H9 (cell line): ENCODE results near the gene SIPA1. TPM values are rescaled to one million over a fixed set of nuclear protein-coding genes. Genes with fewer than 3 reads are reported as not detected.
A peak's percentile ranks its signal among the peaks of the same experiment; 100 is the strongest.

Experiments
- DNase-seq: peaks from one replicate; pipeline ENCODE4 v3.0.0-alpha.2; 2017
- H2AFZ ChIP-seq: one replicate; pipeline ENCODE4 v1.6.1; 2013; ENCODE audit warnings: mild to moderate bottlenecking, low read length, control low read depth, moderate library complexity
- H2AK5ac ChIP-seq: 2 replicates; pipeline ENCODE4 v1.6.1; 2013; ENCODE audit warnings: low read length, control low read depth, mixed read lengths; ENCODE audit not compliant: insufficient read length
- H2BK120ac ChIP-seq: one replicate; pipeline ENCODE4 v1.6.1; 2013; ENCODE audit warnings: low read depth, mild to moderate bottlenecking, low read length, control low read depth, inconsistent platforms; ENCODE audit not compliant: poor library complexity, severe bottlenecking
- H2BK12ac ChIP-seq: 2 replicates; pipeline ENCODE4 v1.6.1; 2013; ENCODE audit warnings: low read length, control low read depth, mixed read lengths, low read depth; ENCODE audit not compliant: insufficient read length
- H2BK15ac ChIP-seq: 2 replicates; pipeline ENCODE4 v1.6.1; 2013; ENCODE audit warnings: low read depth, low read length, control low read depth
- H2BK20ac ChIP-seq: one replicate; pipeline ENCODE4 v1.6.1; 2013; ENCODE audit warnings: low read depth, mild to moderate bottlenecking, low read length, control low read depth, inconsistent platforms; ENCODE audit not compliant: poor library complexity, severe bottlenecking
- H2BK5ac ChIP-seq: 2 replicates; pipeline ENCODE4 v1.6.1; 2013; ENCODE audit warnings: low read length, control low read depth, mixed read lengths; ENCODE audit not compliant: insufficient read length
- H3K14ac ChIP-seq: 2 replicates; pipeline ENCODE4 v1.6.1; 2013; ENCODE audit warnings: low read length, control low read depth; ENCODE audit not compliant: insufficient read depth
- H3K18ac ChIP-seq: 2 replicates; pipeline ENCODE4 v1.6.1; 2013; ENCODE audit warnings: low read depth, mild to moderate bottlenecking, mixed read lengths, low read length, control low read depth; ENCODE audit not compliant: insufficient read length
- H3K23ac ChIP-seq: 2 replicates; pipeline ENCODE4 v1.6.1; 2013; ENCODE audit warnings: low read length, control low read depth, mixed read lengths, low read depth; ENCODE audit not compliant: insufficient read length
- H3K23me2 ChIP-seq: 2 replicates; pipeline ENCODE4 v1.6.1; 2013; ENCODE audit warnings: low read depth, mild to moderate bottlenecking, mixed read lengths, low read length, control low read depth; ENCODE audit not compliant: insufficient read length, poor library complexity, severe bottlenecking
- H3K27ac ChIP-seq: 2 replicates; pipeline ENCODE4 v1.5.1; 2013; ENCODE audit warnings: low read length, control low read depth, mixed read lengths, low read depth; ENCODE audit not compliant: insufficient read length
- H3K27me3 ChIP-seq: 2 replicates; pipeline ENCODE4 v1.6.1; 2013; ENCODE audit warnings: low read length, control low read depth, inconsistent platforms; ENCODE audit not compliant: insufficient read depth
- H3K4ac ChIP-seq: 2 replicates; pipeline ENCODE4 v1.6.1; 2013; ENCODE audit warnings: low read depth, mild to moderate bottlenecking, control low read depth, inconsistent platforms, low read length, moderate library complexity
- H3K4me1 ChIP-seq: 2 replicates; pipeline ENCODE4 v1.6.1; 2013; ENCODE audit warnings: low read length, control low read depth, inconsistent platforms; ENCODE audit not compliant: insufficient read depth
- H3K4me2 ChIP-seq: 2 replicates; pipeline ENCODE4 v1.6.1; 2013; ENCODE audit warnings: low read length, control low read depth, mixed read lengths; ENCODE audit not compliant: insufficient read length, insufficient read depth
- H3K56ac ChIP-seq: 2 replicates; pipeline ENCODE4 v1.6.1; 2013; ENCODE audit warnings: low read depth, mild to moderate bottlenecking, mixed read lengths, low read length, control low read depth; ENCODE audit not compliant: insufficient read length
- H3K79me1 ChIP-seq: 2 replicates; pipeline ENCODE4 v1.6.1; 2013; ENCODE audit warnings: low read depth, mild to moderate bottlenecking, moderate library complexity, low read length, control low read depth, inconsistent platforms; ENCODE audit not compliant: insufficient read depth, poor library complexity, severe bottlenecking
- H3K79me2 ChIP-seq: 2 replicates; pipeline ENCODE4 v1.6.1; 2013; ENCODE audit warnings: low read length, control low read depth, inconsistent platforms; ENCODE audit not compliant: insufficient read depth
- H3K9ac ChIP-seq: 2 replicates; pipeline ENCODE4 v1.6.1; 2013; ENCODE audit warnings: low read length, control low read depth, mixed read lengths; ENCODE audit not compliant: insufficient read length; ENCODE audit errors: extremely low read depth
- H3K9me3 ChIP-seq: one replicate; pipeline ENCODE4 v1.6.1; 2013; ENCODE audit warnings: low read depth, low read length, inconsistent platforms; ENCODE audit not compliant: control insufficient read depth
- H3T11ph ChIP-seq: one replicate; pipeline ENCODE4 v1.6.1; 2013; ENCODE audit warnings: mild to moderate bottlenecking, low read length, control low read depth, inconsistent platforms
- H4K20me1 ChIP-seq: one replicate; pipeline ENCODE4 v1.6.1; 2013; ENCODE audit not compliant: control insufficient read depth, insufficient read length, insufficient read depth
- H4K5ac ChIP-seq: 2 replicates; pipeline ENCODE4 v1.6.1; 2013; ENCODE audit warnings: low read depth, mild to moderate bottlenecking, mixed read lengths, low read length, control low read depth; ENCODE audit not compliant: insufficient read length
- H4K8ac ChIP-seq: replicated peaks from 2 replicates; pipeline ENCODE4 v1.6.1; 2013; ENCODE audit warnings: low read length, control low read depth, mixed read lengths, low read depth; ENCODE audit not compliant: insufficient read length
- H4K91ac ChIP-seq: 2 replicates; pipeline ENCODE4 v1.6.1; 2013; ENCODE audit warnings: low read depth, mild to moderate bottlenecking, moderate library complexity, mixed read lengths, low read length, control low read depth; ENCODE audit not compliant: insufficient read length
- H3K27ac Mint-ChIP-seq, 3 experiments: 2 replicates in 2 of 3; 3 replicates in 1 of 3; pipeline ENCODE4 v1.8.0; 2020 to 2021; ENCODE audit warnings: mixed read lengths in 3 of 3, mild to moderate bottlenecking in 1 of 3, moderate library complexity in 1 of 3
- H3K27me3 Mint-ChIP-seq: 2 replicates; pipeline ENCODE4 v1.8.0; 2021; ENCODE audit warnings: low read depth, mild to moderate bottlenecking, moderate library complexity, mixed read lengths
- H3K36me3 Mint-ChIP-seq, 3 experiments: 2 replicates in 2 of 3; 3 replicates in 1 of 3; pipeline ENCODE4 v1.8.0; 2020 to 2021; ENCODE audit warnings: low read depth in 3 of 3, mixed read lengths in 3 of 3; ENCODE audit not compliant: insufficient read depth in 1 of 3
- H3K4me1 Mint-ChIP-seq, 2 experiments: 2 replicates each; pipeline ENCODE4 v1.8.0; 2020; ENCODE audit warnings: mixed read lengths in 2 of 2
- H3K4me3 Mint-ChIP-seq, 2 experiments: 2 replicates in 1 of 2; 3 replicates in 1 of 2; pipeline ENCODE4 v1.8.0; 2020 to 2021; ENCODE audit warnings: mild to moderate bottlenecking in 2 of 2, mixed read lengths in 2 of 2, moderate library complexity in 1 of 2
- H3K9me3 Mint-ChIP-seq, 2 experiments: 2 replicates in 1 of 2; 3 replicates in 1 of 2; pipeline ENCODE4 v1.8.0; 2020; ENCODE audit warnings: mild to moderate bottlenecking in 2 of 2, mixed read lengths in 2 of 2, moderate library complexity in 1 of 2
- CTCF ChIP-seq: fragments of 200-600 bp; sonication (generic); conservative IDR thresholded peaks from 3 replicates; pipeline ENCODE4 v1.8.0; 2021; ENCODE audit warnings: antibody characterized with exemption, mild to moderate bottlenecking
- whole genome bisulfite sequencing: extraction: QIAGEN DNeasy Blood & Tissue Kit; methylation state at CpG from one replicate; pipeline ENCODE4 v1.1.7; 2013; ENCODE audit warnings: missing lambda C conversion rate, low lambda C conversion rate, mixed read lengths; ENCODE audit not compliant: insufficient read length; ENCODE audit errors: extremely low coverage; 5-methylcytosine and 5-hydroxymethylcytosine counted together
- total RNA-seq: library from RNA; stranded (reverse); gene quantifications from 2 replicates; pipeline ENCODE4 v1.2.1, GENCODE V29; 2021

SIPA1 gene
- total RNA-seq, 1 experiment from 2014 or later, result 32.0 TPM

GRCh38 chr11:65692367-65692766 lies 54.5 kb downstream of the SIPA1 start:
- no peak overlapping the region for H2BK12ac ChIP-seq
- no peak overlapping the region for H3K27ac ChIP-seq
- no peaks in the 10 kb centered on the region for H3K4me1 ChIP-seq
- no peak for TF ChIP-seq CTCF
- no peak overlapping the region for H3T11ph ChIP-seq
- WGBS, result no CpG with 5 or more reads among the region's 11 CpGs
- no peak overlapping the region for H2BK20ac ChIP-seq
- no peaks in the 10 kb centered on the region for H4K20me1 ChIP-seq
- no peak overlapping the region for H4K5ac ChIP-seq
- no peak overlapping the region for H2BK15ac ChIP-seq
- H2BK5ac ChIP-seq, result no peak overlapping the region
- no peak overlapping the region for H2AFZ ChIP-seq
- H2BK120ac ChIP-seq, result no peak overlapping the region
- H3K27me3 Mint-ChIP-seq, result peaks cover 6% of the 10 kb centered on the region; the same call in 1 of the 2 replicates
- H3K23ac ChIP-seq, result no peak overlapping the region
- H3K9me3 Mint-ChIP-seq, result no peaks in the 10 kb centered on the region
- no peak overlapping the region for H2AK5ac ChIP-seq
- no peak overlapping the region for H4K91ac ChIP-seq
- H3K4me1 Mint-ChIP-seq, result peaks cover 10 to 13% of the 10 kb centered on the region in 2 experiments
- no peak overlapping the region for H3K18ac ChIP-seq
- no peak overlapping the region for H3K14ac ChIP-seq
- no peak overlapping the region for H3K4me2 ChIP-seq
- no peaks in the 10 kb centered on the region for H3K79me1 ChIP-seq
- no peak overlapping the region for H3K4ac ChIP-seq
- no peaks in the 10 kb centered on the region for H3K27me3 ChIP-seq
- no peaks in the 10 kb centered on the region for H3K23me2 ChIP-seq
- H3K27ac Mint-ChIP-seq, result peak overlapping the region in 1 of 3 experiments; percentile 50; a peak in 2 of 7 replicates
- H3K9ac ChIP-seq, result no peak overlapping the region
- H4K8ac ChIP-seq, result no peak overlapping the region
- no peaks in the 10 kb centered on the region for H3K36me3 Mint-ChIP-seq
- H3K56ac ChIP-seq, result no peak overlapping the region
- H3K79me2 ChIP-seq, result no peaks in the 10 kb centered on the region
- no peak for DNase-seq
- no peaks in the 10 kb centered on the region for H3K9me3 ChIP-seq
- H3K4me3 Mint-ChIP-seq, result no peak overlapping the region
